ENCODE measurements around the gene PER3. TPM values are rescaled to one million over a fixed set of nuclear protein-coding genes. Genes with fewer than 3 reads are reported as not detected.

Gene PER3
- total and polyA plus RNA-seq, 2 of the 8 experiments (the other 6 are each of a cell fraction or from before 2014, with no cell fraction given): 8.3 to 9.3 TPM

DNA sequence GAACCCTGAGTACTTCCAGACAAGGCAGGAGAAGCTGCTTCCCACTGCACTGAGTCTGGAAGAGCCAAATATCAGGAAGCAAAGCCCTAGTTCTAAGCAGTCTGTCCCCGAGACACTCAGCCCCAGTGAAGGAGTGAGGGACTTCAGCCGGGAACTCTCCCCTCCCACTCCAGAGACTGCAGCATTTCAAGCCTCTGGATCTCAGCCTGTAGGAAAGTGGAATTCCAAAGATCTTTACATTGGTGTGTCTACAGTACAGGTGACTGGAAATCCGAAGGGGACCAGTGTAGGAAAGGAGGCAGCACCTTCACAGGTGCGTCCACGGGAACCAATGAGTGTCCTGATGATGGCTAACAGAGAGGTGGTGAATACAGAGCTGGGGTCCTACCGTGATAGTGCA is 46.0 kb upstream of the PER3 start (continued):
- TF ChIP-seq CHD7 (IDR thresholded peaks at IDR 0.05; ENCODE audit: insufficient replicate concordance, low read length) (no peak), CBX8 (IDR thresholded peaks at IDR 0.05; ENCODE audit: borderline replicate concordance, low read depth, low read length) (no peak), ATF2 (IDR thresholded peaks at IDR 0.05; ENCODE audit: low read length) (no peak), ATF3 (IDR thresholded peaks at IDR 0.05; ENCODE audit: insufficient read depth, low read depth, low read length) (no peak), CREB1 (IDR thresholded peaks at IDR 0.05) (no peak), RXRA (IDR thresholded peaks at IDR 0.05; ENCODE audit: insufficient read depth, low read depth, low read length) (no peak), RNF2 (IDR thresholded peaks at IDR 0.05; ENCODE audit: borderline replicate concordance, low read depth, low read length, missing control alignments, poor library complexity, severe bottlenecking) (no peak), CEBPB (IDR thresholded peaks at IDR 0.05; ENCODE audit: low read depth, low read length) (no peak), BRCA1 (IDR thresholded peaks at IDR 0.05; ENCODE audit: low read depth, low read length) (no peak), SIX5 (IDR thresholded peaks at IDR 0.05; ENCODE audit: low read depth, low read length) (no peak)

All from H1 (cell line).